H1 (cell line): ENCODE measurements around the gene PCP4L1. TPM values are rescaled to one million over a fixed set of nuclear protein-coding genes. Genes with fewer than 3 reads are reported as not detected.

Source experiments
- CTCF ChIA-PET: fragments of 300-600 bp; sonication (Branson Sonifier 250); formaldehyde crosslinking; loops from one replicate; lab custom pipeline; 2021; ENCODE audit not compliant: partially characterized antibody; lab: Charles Lee
- POLR2A ChIA-PET: fragments of 300-600 bp; sonication (Branson Sonifier 250); formaldehyde crosslinking; loops from one replicate; lab custom pipeline; 2021; ENCODE audit warnings: inconsistent platforms; ENCODE audit not compliant: partially characterized antibody; lab: Charles Lee
- DNase-seq, 2 experiments: peaks; one replicate each; pipeline versions ENCODE4 v3.0.0 to v3.0.0-alpha.2; 2010 to 2022; ENCODE audit warnings: low spot score in 2 of 2, low read depth in 1 of 2, mixed read lengths in 1 of 2
- FAIRE-seq: peaks from 2 replicates; lab custom pipeline; 2011; peaks lifted over from hg19 to GRCh38; lab: Jason Lieb, UNC
- H2AFZ ChIP-seq: 2 replicates; pipeline ENCODE4 v1.8.1; 2012; ENCODE audit warnings: low read length, inconsistent platforms
- H2AK5ac ChIP-seq: 2 replicates; pipeline ENCODE4 v1.6.1; 2013; ENCODE audit warnings: low read depth, low read length
- H2BK120ac ChIP-seq: replicated peaks from 2 replicates; pipeline ENCODE3; 2013; ENCODE audit warnings: low read depth, low read length, inconsistent platforms
- H2BK12ac ChIP-seq: 2 replicates; pipeline ENCODE4 v1.6.1; 2013; ENCODE audit warnings: low read depth, low read length
- H2BK15ac ChIP-seq: 2 replicates; pipeline ENCODE4 v1.6.1; 2013; ENCODE audit warnings: low read length
- H2BK20ac ChIP-seq: 2 replicates; pipeline ENCODE4 v1.6.1; 2013; ENCODE audit warnings: low read length
- H2BK5ac ChIP-seq: 2 replicates; pipeline ENCODE4 v1.6.1; 2013; ENCODE audit warnings: low read depth, low read length
- H3K14ac ChIP-seq: 2 replicates; pipeline ENCODE4 v1.6.1; 2013; ENCODE audit warnings: inconsistent platforms; ENCODE audit not compliant: insufficient read length
- H3K18ac ChIP-seq: 2 replicates; pipeline ENCODE4 v1.6.1; 2013; ENCODE audit warnings: low read length; ENCODE audit errors: extremely low read depth
- H3K23ac ChIP-seq: 2 replicates; pipeline ENCODE4 v1.6.1; 2013; ENCODE audit warnings: inconsistent platforms; ENCODE audit not compliant: insufficient read length
- H3K23me2 ChIP-seq: 2 replicates; pipeline ENCODE4 v1.6.1; 2013; ENCODE audit warnings: low read depth, low read length
- H3K27ac ChIP-seq: 2 replicates; pipeline ENCODE4 v1.6.1; 2011; ENCODE audit warnings: low read depth, low read length, inconsistent platforms
- H3K27me3 ChIP-seq, 4 experiments: replicated peaks in 1 of 4; 1 replicate in 1 of 4; 2 replicates in 3 of 4; pipeline versions ENCODE4 v1.6.1 to v1.8.1; 2011 to 2013; ENCODE audit warnings: low read length in 3 of 4, mild to moderate bottlenecking in 3 of 4, inconsistent platforms in 2 of 4, mixed read lengths in 2 of 4, moderate library complexity in 1 of 4; ENCODE audit not compliant: control insufficient read depth in 3 of 4, insufficient read depth in 3 of 4; ENCODE audit errors: extremely low read depth in 1 of 4
- H3K36me3 ChIP-seq, 4 experiments: 2 replicates each; pipeline versions ENCODE4 v1.6.1 to v1.8.1; 2011 to 2013; ENCODE audit warnings: mild to moderate bottlenecking in 4 of 4, low read length in 3 of 4, moderate library complexity in 2 of 4, control low read depth in 1 of 4, inconsistent platforms in 1 of 4; ENCODE audit not compliant: insufficient read depth in 4 of 4, control insufficient read depth in 2 of 4
- H3K4ac ChIP-seq: replicated peaks from 2 replicates; pipeline ENCODE3; 2013; ENCODE audit warnings: low read length, low read depth, mixed read lengths, inconsistent platforms; ENCODE audit not compliant: insufficient read length
- H3K4me1 ChIP-seq, 4 experiments: replicated peaks in 1 of 4; 1 replicate in 1 of 4; 2 replicates in 3 of 4; pipeline versions ENCODE4 v1.6.1 to v1.8.1; 2011 to 2013; ENCODE audit warnings: low read length in 3 of 4, inconsistent platforms in 2 of 4, mixed read lengths in 1 of 4; ENCODE audit not compliant: insufficient read depth in 4 of 4, control insufficient read depth in 3 of 4
- H3K4me2 ChIP-seq, 2 experiments: 2 replicates each; pipeline versions ENCODE4 v1.6.1 to v1.8.1; 2011 to 2013; ENCODE audit warnings: low read depth in 2 of 2, low read length in 2 of 2, control low read depth in 1 of 2, inconsistent platforms in 1 of 2, mild to moderate bottlenecking in 1 of 2; ENCODE audit not compliant: insufficient read depth in 1 of 2
- H3K4me3 ChIP-seq, 4 experiments: fragments of 200-600, 300-600 bp in 1 of 4; sonication (generic), shearing (Covaris generic), sonication (Bioruptor Twin) in 1 of 4; 2 replicates each; pipeline versions ENCODE4 v1.5.1 to v1.8.1; 2011 to 2016; ENCODE audit warnings: low read length in 4 of 4, low read depth in 3 of 4, control low read depth in 2 of 4, inconsistent platforms in 2 of 4, mild to moderate bottlenecking in 2 of 4, mixed read lengths in 1 of 4, moderate library complexity in 1 of 4; ENCODE audit not compliant: insufficient read depth in 2 of 4; ENCODE audit errors: extremely low read depth in 1 of 4
- H3K56ac ChIP-seq: replicated peaks from 2 replicates; pipeline ENCODE3; 2013; ENCODE audit warnings: low read depth, mild to moderate bottlenecking, mixed read lengths, low read length, inconsistent platforms; ENCODE audit not compliant: insufficient read length
- H3K79me1 ChIP-seq: 2 replicates; pipeline ENCODE4 v1.6.1; 2013; ENCODE audit warnings: low read depth, low read length, control low read depth
- H3K79me2 ChIP-seq, 2 experiments: 2 replicates each; pipeline versions ENCODE4 v1.6.1 to v1.8.1; 2012 to 2013; ENCODE audit warnings: low read length in 2 of 2, mild to moderate bottlenecking in 2 of 2, inconsistent platforms in 1 of 2; ENCODE audit not compliant: insufficient read depth in 2 of 2, control insufficient read depth in 1 of 2
- H3K9ac ChIP-seq, 4 experiments: replicated peaks in 1 of 4; 1 replicate in 1 of 4; 2 replicates in 3 of 4; pipeline versions ENCODE4 v1.6.1 to v1.8.1; 2011 to 2013; ENCODE audit warnings: low read depth in 3 of 4, low read length in 3 of 4, control low read depth in 2 of 4, mild to moderate bottlenecking in 2 of 4, moderate library complexity in 2 of 4, inconsistent platforms in 1 of 4; ENCODE audit errors: extremely low read depth in 1 of 4
- H3K9me3 ChIP-seq, 2 experiments: 2 replicates each; pipeline versions ENCODE4 v1.6.1 to v1.8.1; 2012 to 2013; ENCODE audit warnings: mild to moderate bottlenecking in 2 of 2, moderate library complexity in 2 of 2, control low read depth in 1 of 2, inconsistent platforms in 1 of 2, low read depth in 1 of 2, low read length in 1 of 2, mixed read lengths in 1 of 2; ENCODE audit not compliant: insufficient read depth in 2 of 2
- H4K20me1 ChIP-seq, 2 experiments: replicated peaks in 1 of 2; 2 replicates each; pipeline versions ENCODE3 to v1.8.1; 2011 to 2013; ENCODE audit warnings: inconsistent platforms in 2 of 2, low read length in 2 of 2, mild to moderate bottlenecking in 1 of 2; ENCODE audit not compliant: insufficient read depth in 2 of 2, control insufficient read depth in 1 of 2
- H4K5ac ChIP-seq: 2 replicates; pipeline ENCODE4 v1.6.1; 2013; ENCODE audit warnings: low read length, low read depth, mixed read lengths, inconsistent platforms; ENCODE audit not compliant: insufficient read length
- H4K8ac ChIP-seq: 2 replicates; pipeline ENCODE4 v1.8.0; 2013; ENCODE audit warnings: mild to moderate bottlenecking, moderate library complexity, low read length, inconsistent platforms; ENCODE audit not compliant: insufficient read depth; ENCODE audit errors: extremely low read depth
- H4K91ac ChIP-seq: replicated peaks from 2 replicates; pipeline ENCODE3; 2013; ENCODE audit warnings: low read length, mixed read lengths, inconsistent platforms; ENCODE audit not compliant: insufficient read length
- BCL11A ChIP-seq, 2 experiments: IDR thresholded peaks; one replicate each; pipeline ENCODE4 v1.6.1; 2011; ENCODE audit warnings: low read depth in 2 of 2, low read length in 2 of 2, mild to moderate bottlenecking in 2 of 2
- CEBPB ChIP-seq: IDR thresholded peaks from 2 replicates; pipeline ENCODE4 v1.6.1; 2012; ENCODE audit warnings: low read depth, low read length
- CTCF ChIP-seq, 3 experiments: IDR thresholded peaks; 1 replicate in 2 of 3; 2 replicates in 1 of 3; pipeline versions ENCODE4 v1.5.1 to v1.6.1; 2011; ENCODE audit warnings: low read length in 3 of 3, mild to moderate bottlenecking in 3 of 3, inconsistent platforms in 2 of 3, low read depth in 1 of 3, moderate library complexity in 1 of 3; ENCODE audit not compliant: insufficient read depth in 1 of 3; ENCODE audit errors: control extremely low read depth in 1 of 3
- MAX ChIP-seq: IDR thresholded peaks from 2 replicates; pipeline ENCODE4 v1.6.1; 2012; ENCODE audit warnings: inconsistent platforms
- POLR2A ChIP-seq, 2 experiments: IDR thresholded peaks; 1 replicate in 1 of 2; 2 replicates in 1 of 2; pipeline ENCODE4 v1.6.1; 2011; ENCODE audit warnings: low read depth in 2 of 2, low read length in 2 of 2, mild to moderate bottlenecking in 2 of 2; ENCODE audit errors: control extremely low read depth in 1 of 2
- USF2 ChIP-seq: IDR thresholded peaks from 2 replicates; pipeline ENCODE4 v1.6.1; 2011; ENCODE audit warnings: low read length, improper control_type of control experiment
- YY1 ChIP-seq: IDR thresholded peaks from 2 replicates; pipeline ENCODE4 v1.6.1; 2011; ENCODE audit warnings: low read depth, mild to moderate bottlenecking, low read length
- whole genome bisulfite sequencing, 2 experiments: shearing (Covaris generic) in 1 of 2; methylation state at CpG; one replicate each; pipeline versions ENCODE4 v1.1.6 to v1.1.7; 2013 to 2015; ENCODE audit warnings: low lambda C conversion rate in 2 of 2, mixed read lengths in 2 of 2, inconsistent platforms in 1 of 2, low coverage in 1 of 2, missing lambda C conversion rate in 1 of 2; ENCODE audit not compliant: insufficient replicate concordance in 2 of 2, insufficient coverage in 1 of 2, insufficient read length in 1 of 2; ENCODE audit errors: extremely low coverage in 1 of 2, missing lambda C conversion rate in 1 of 2; 5-methylcytosine and 5-hydroxymethylcytosine counted together
- polyA plus RNA-seq, 7 experiments: library from polyadenylated mRNA; depleted of rRNA in 3 of 7; stranded (reverse) in 5 of 7; unstranded in 2 of 7; fragments of >200 nt in 5 of 7; fragments of 200-250 nt in 2 of 7; gene quantifications; 1 replicate in 5 of 7; 2 replicates in 1 of 7; 4 replicates in 1 of 7; pipeline versions ENCODE4 v1.2.1 to v1.2.3, GENCODE V29; 2011 to 2013; ENCODE audit warnings: missing spikeins in 2 of 7, mixed read lengths in 2 of 7
- total RNA-seq: library from RNA; stranded (reverse); fragmentation: NEBNext Ultra II Directional; extraction: Animal tissue kit (Norgen Biotek cat#: 25700); gene quantifications from 2 replicates; pipeline ENCODE4 v1.2.1, GENCODE V29; 2021

PCP4L1 gene
- total and polyA plus RNA-seq, 2 of the 8 experiments (the other 6 are each of a cell fraction or from before 2014, with no cell fraction given): 0.41 to 1.0 TPM

DNA sequence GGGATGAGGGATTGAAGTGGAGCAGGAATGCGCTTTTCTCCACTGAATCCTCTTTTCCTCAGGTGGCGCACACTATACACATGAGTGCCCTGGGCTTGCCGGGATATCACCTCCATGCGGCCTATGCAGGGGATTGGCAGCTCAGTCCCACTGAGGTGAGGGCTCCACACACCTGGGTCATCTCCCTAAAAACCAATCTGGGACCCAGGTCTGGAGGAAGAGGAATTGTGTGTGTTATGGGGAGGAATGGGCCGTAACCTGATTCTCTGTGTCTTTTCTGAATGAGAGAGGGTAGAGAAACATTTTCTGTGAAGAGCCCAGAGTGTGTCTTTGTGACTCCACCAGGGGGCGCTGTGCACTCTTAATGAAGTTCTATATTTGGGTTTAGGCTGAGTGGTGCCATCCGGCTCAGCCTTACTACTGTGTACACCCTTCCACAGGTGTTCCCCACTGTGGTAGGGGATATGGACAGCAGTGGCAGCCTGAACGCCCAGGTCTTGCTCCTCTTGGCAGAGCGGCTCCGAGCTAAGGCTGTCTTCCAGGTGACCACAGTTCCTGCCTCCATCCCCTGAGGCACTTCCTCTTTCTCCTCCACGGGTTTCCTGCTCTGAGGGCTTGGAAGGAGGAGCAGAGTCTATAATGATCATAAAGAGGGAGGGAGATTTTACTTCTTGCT is 31.2 kb upstream of the PCP4L1 start:
- Histone ChIP-seq H2BK15ac (no peak overlapping the region), H3K4ac (no peak overlapping the region), H3K23ac (no peak overlapping the region), H2BK12ac (no peak overlapping the region), H3K4me1 (peaks cover 2 to 6% (median 4%) of the 10 kb centered on the region in 4 experiments), H4K8ac (no peak overlapping the region), H4K20me1 (no peaks in the 10 kb centered on the region), H3K56ac (no peak overlapping the region), H2BK5ac (0 out of 2 replicates have a peak overlapping the region, but pooled peaks have one; percentile 1), H3K27ac (no peak overlapping the region), H4K5ac (no peak overlapping the region), H2BK20ac (no peak overlapping the region), H3K4me3 (peak overlapping the region in 1 of 4 experiments; percentile 90; a peak in 4 of 8 replicates), H3K14ac (no peak overlapping the region), H3K79me1 (no peaks in the 10 kb centered on the region), H4K91ac (no peak overlapping the region), H3K23me2 (peaks cover 8% of the 10 kb centered on the region), H2BK120ac (no peak overlapping the region), H3K27me3 (no peaks in the 10 kb centered on the region), H3K79me2 (no peaks in the 10 kb centered on the region), H3K9me3 (no peaks in the 10 kb centered on the region), H3K36me3 (peaks cover 0 to 10% (median 8%) of the 10 kb centered on the region in 4 experiments; a peak in 5 of 8 replicates), H3K9ac (0 out of 7 replicates have a peak overlapping the region, but pooled peaks of 1 of the 4 experiments have one; percentile 13), H2AFZ (no peak overlapping the region), H2AK5ac (no peak overlapping the region), H3K4me2 (peak overlapping the region; percentile 87 to 94), H3K18ac (no peak overlapping the region)
- peak; percentile 36 for FAIRE-seq
- CTCF ChIA-PET: interaction anchor here (0.6 to 23.7 kb wide), 28 partner anchors 10 to 173 kb away, joined by 3 to 427 read pairs (median 12); partner anchors contain the start of genes ADAMTS4, FCER1G, NDUFS2 and NR1I3
- POLR2A ChIA-PET: interaction anchor here (0.9 to 2.2 kb wide), 8 partner anchors 25 to 142 kb away, joined by 3 to 26 read pairs (median 4); partner anchors contain the start of genes NDUFS2 and PCP4L1
- 65% methylated on average over 11 of the region's 11 CpGs; no CpG with 5 or more reads in 1 of the 2 experiments for WGBS, 2 experiments
- DNase-seq: peak in 1 of 2 experiments; percentile 91
- no peak for TF ChIP-seq CEBPB
- TF ChIP-seq POLR2A (IDR thresholded peaks at IDR 0.05; ENCODE audit: control extremely low read depth in 1 of 2, low read depth in 2 of 2, low read length in 2 of 2): no peak
- peak; percentile 27 to 78 (median 75) for TF ChIP-seq CTCF (IDR thresholded peaks at IDR 0.05; ENCODE audit: control extremely low read depth in 1 of 3, insufficient read depth in 1 of 3, low read depth in 1 of 3, low read length in 3 of 3)
- TF ChIP-seq USF2: no peak
- no peak for TF ChIP-seq MAX
- no peak for TF ChIP-seq BCL11A (IDR thresholded peaks at IDR 0.05; ENCODE audit: low read depth in 2 of 2, low read length in 2 of 2)
- TF ChIP-seq YY1: peak; percentile 65; the same call in 1 of the 2 replicates
